Activated CD4-positive, CD25-positive, alpha-beta regulatory T cell treated with anti-CD3 and anti-CD28 coated beads, Interleukin-2, amount 50 U/mL, for 16 hours (primary cell): ENCODE measurements around the gene KCNJ2.

Experiments used
- DNase-seq: peaks from one replicate; pipeline ENCODE4 v3.0.0-alpha.2; 2020; ENCODE audit warnings: low read depth, low spot score

The KCNJ2 gene

GRCh38 chr17:70168977-70169708, at the start of gene KCNJ2:
KCNJ2 (plus strand) TSS chr17:70169532; CDS start chr17:70175040, 5,508 bp downstream.
- no peak for DNase-seq

DNA sequence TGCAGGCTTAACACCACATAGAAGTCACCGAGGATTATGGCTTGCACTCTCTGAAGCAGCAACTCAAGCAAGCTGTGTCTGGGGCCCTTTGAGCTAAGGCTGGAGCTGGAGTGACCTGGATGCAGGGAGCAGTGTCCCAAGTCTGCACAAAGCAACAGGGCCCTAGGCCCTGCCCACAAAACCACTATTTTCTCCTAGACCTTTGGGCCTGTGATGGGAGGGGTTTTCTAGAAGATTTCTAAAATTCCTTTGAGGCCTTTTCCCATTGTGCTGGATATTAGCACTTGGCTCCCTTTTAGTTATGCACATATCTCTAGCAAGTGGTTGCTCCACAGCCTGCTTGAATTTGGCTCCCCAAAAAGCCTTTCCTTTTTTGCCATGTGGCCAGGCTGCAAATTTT, 49.8 kb upstream of the KCNJ2 start:
- no peak for DNase-seq

- no peak for DNase-seq
Observed at GRCh38 chr17:70119983-70120382, 49.3 kb upstream of the KCNJ2 start.

DNA sequence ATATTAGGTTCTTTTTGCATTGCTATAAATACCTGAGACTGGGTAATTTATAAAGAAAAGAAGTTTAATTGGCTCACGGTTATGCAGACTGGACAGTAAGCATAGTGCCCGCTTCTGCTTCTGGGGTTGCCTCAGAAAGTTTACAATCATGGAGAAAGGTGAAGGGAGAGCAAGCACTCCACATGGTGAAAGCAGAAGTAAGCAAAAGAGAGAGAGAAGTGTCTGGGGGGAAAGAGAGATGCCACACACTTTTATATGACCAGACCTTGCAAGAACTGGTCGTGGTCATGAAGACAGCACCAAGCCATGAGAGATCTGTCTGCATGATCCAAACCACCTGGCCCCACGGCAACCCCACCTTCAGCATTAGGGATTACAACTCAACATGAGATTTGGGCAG, 48.9 kb upstream of the KCNJ2 start:
- DNase-seq, result no peak

GRCh38 chr17:70121126-70121525, 48.2 kb upstream of the KCNJ2 start:
- DNase-seq, result no peak

DNA sequence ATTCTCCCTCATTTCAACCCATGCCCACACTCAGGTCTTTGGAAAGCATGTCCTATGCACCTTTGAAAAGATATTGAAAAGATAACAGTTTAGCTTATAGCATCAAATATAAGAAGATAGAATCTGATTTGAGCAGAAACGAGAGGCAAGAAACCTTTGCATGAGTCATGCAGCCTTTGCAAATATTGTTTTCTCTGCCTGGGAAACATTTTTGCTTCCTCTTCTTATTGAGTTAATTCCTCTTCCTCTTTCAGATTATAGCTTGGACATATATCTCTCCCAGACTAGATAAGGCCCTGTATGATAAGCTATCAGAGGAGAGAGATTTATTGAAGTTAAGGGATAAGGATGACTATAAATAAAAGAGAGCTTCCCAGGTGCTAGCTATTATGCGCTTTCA, 46.1 kb upstream of the KCNJ2 start:
- DNase-seq, result no peak

DNA sequence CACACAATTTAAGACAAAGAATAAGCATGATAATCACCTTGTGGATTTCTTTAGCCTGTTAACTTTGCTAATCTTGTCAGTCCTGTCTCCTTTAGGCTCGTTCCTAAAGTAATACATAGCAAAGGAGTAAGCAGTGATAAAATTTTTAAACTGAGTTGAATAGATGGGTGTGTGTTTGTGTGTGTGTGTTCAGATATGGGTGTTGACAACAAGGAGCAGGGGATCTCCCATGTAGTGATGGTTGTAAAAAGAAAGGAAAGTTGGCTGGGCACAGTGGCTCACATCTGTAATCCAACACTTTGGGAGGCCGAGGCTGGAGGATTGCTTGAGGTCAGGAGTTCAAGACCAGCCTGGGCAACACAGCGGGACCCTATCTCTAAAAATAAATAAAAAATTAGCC, 44.6 kb upstream of the KCNJ2 start:
- DNase-seq, result no peak

DNA sequence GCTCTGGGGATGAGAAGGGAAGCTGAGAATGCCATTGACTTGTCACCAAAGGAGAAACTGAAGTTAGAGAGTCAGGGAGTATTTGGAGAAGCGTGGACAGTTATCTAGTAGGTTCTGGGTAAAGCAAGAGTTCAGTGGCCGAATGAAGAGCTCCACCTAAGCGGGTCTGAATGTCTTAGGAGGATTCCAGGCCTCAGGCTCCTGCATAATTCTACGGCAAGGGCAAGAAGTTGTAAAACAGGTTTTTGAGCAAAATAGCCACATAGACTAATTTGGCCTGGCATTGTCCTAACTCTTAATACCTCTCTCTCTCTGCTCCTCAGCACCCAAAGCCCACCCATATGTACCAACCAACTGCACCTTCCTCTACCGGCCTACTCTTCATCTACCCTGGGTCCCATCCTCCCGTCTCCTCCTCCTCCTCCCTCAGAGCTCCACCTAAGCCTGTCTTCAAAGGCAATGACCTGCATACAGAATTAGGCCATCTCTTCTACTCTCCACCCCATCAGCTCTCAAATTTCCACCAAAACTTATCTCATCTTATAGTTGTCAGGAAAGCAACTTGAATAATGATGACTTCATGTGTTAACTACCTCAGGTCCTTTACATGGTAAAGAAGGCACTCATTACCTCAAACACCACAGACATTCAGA, 42.0 kb upstream of the KCNJ2 start:
- DNase-seq, result no peak

DNA sequence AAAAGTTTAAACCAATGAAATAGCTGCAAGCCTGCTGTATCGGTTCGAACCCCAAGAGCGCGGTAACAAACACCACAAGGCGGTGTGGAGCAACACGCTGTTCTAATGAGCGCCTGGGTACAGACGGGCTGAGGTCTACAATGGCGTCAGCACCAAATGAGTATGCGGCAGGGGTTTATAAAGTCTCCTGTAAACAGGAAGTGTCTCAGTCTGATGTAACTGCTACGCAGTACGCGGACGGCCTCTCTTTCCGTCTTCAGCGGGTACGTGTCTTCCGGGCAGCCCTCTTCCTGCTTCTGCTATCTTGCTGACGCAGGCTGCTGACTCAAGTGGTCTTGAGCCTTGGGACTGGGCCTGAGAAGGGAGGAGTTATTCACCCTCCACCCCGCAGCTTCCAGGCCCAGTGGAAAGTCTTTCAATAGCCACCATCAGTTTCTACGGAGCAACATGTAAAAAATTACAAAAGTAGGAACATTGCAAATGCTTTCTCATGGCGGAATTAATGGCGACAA, 40.5 kb upstream of the KCNJ2 start:
- no peak for DNase-seq

GRCh38 chr17:70130289-70130688, 39.0 kb upstream of the KCNJ2 start:
- DNase-seq, result no peak

- no peak for DNase-seq
Observed at GRCh38 chr17:70132505-70132904, 36.8 kb upstream of the KCNJ2 start.

GRCh38 chr17:70134042-70134441, 35.3 kb upstream of the KCNJ2 start:
- DNase-seq, result no peak

DNA sequence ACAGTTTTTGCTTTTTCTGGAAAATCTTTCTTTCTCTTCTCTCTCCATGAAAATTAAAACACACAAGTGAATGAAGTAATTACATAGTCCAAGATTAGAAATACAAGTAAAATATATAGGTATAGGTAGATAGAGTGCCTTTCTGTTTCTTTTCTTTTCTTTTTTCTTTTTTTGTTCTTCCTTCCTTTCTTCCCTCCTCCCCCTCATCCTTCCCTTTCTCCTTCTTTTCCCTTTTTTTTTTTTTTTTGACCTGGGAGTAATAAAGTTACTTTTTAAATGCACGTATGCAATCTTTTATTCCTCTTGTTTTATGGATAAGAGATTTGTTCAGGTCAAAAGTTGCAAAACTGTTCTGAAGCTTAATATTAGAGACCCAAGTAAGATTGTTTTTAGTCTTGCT, 34.6 kb upstream of the KCNJ2 start:
- DNase-seq, result no peak

DNA sequence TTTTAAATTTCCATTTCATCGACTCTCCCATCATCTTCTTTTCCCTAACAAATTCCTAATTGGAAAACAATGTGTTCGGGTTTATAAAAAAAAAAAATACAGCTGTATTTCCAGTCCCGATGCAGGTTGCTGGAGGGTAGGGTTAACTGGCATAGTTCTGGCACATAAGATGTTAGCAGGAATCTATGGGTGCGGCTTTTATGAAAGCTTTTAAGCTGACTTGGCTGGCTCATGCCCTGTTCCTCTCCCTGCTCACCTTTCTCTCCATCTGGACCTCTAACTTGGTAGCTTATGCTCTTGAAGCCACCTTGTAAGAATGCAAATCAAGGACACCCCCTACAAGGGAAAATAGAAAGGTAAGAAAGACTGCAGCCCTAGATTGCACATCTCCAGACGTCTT, 33.2 kb upstream of the KCNJ2 start:
- no peak for DNase-seq

DNA sequence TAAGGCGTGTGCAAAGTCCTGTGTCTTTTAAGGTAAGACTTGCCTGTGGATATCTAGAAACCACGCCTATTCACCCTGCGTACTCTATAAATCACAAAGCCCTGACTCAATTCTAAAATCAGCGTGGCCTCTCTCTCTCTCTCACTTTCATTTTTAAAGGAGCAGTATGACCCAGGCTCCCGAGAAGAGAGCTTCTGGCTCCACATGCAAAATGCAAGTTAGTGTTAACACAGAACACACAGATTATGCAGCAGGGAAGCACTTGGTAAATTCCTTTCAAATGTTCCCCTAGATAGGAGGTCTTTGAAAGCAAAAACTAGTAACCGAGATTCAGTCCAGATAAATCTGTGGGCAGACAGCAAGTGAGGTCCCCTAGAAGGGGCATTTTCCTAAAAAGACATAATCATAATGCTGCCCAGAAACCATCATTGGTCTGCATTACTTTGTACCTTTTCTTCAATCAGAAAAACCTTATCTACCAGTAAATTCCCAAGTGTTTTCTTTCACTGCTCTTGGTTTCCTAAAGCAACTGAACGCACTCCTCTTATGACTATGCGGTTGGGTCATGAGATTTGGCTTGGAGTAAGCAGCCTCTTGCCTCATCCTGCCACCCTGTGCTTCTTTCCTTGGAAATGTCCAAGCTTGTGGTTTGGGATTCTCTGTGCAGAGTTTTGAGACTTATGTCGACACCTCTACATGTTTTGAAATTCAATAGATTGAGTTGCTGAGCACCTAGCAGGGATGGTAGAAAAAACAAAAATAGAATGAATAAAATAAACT, 31.7 kb upstream of the KCNJ2 start:
- no peak for DNase-seq

DNA sequence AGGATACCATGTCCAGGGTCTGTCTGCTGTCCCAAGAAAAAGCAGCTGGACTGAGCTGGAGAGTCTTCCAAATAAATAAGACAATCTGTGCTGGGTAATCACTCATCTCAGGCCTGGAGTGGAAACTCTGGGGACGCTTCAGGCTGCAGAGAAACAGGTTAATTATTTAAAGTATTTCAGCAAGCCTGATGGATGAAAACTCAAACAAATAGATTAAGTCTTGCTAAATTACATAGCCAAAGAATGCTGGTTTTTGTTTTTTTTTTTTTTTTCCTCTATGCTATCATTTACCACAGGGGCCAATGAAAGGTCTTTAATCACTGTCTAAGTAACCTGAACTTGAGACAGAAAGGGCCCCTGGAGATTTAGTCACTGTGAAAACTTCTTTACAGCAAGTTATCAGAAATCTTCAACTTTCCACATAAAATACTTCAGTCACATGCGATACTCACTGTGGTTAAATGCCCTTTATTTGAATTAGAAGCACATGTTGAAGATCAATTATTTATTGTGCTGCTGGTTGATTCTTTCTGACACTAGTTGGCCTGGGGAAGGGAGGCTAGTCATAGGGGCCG, 31.0 kb upstream of the KCNJ2 start:
- DNase-seq, result no peak

DNA sequence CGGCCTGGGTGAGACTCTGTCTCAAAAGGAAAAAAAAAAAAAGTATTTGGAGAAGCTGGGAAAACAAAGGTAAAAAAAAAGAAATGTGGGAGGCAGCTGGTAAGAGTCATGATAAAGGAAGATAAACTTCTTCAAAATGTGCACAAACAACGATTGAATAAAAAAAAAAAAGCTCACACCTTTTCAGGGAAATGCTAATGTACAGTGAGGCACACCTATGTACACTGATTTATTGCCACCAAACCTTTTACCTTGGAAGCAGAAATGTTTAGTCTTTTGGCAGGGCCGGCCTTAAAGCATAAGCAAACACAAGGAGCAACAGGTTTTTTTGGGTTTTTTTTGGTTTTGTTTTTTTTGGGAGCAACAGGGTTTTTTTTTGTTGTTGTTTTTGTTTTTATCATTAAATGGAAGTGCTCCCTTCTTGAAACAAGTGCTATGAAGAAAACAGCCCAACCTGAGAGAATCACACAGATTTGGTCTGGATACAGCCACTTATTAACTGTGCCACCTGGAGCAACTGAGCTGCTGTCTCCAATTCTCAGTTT, 29.8 kb upstream of the KCNJ2 start:
- DNase-seq, result no peak

DNA sequence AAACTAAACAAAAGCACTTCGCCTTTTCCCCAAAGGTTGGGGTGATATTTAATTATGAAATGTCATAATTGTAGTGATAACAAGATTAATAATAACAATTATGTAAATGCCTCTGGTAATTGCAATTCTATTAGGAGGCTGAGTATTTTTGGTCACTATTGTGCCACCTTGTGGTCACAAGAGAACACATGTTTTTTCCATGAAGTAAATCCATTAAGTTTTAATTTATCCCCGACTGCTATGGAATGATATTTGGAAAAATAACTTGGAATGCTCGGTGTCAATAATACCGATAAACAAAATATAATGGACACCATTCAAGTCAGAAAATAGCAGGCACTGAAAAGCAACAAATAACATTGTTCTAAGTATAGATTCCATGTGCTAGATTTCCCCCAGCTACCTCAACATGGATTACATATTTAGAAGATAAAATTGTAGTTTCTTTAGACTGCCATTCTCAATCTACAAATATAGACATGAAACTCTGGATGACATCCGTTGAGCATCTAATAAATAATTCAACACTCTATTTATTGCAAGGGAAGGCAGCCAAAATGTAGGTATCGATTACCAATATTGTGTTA, 25.0 kb upstream of the KCNJ2 start:
- no peak for DNase-seq

DNA sequence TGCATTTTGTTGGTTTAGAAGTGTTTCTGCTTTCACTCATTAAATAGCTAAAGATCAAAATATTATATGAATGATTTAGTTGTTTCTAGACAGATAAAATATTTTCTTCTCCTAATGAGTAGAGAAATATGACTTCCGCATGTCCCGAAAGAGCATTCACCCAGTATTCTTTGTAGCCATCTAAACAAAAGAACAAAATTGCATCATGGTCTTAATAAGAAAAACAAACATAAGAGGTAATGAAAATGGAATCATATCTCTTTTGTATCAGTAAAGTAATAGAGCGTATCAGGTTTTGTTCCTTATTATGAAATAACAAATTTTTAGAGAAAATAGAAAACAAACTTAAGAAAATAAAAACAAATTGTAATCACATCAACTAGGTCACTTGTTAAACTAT, 16.1 kb upstream of the KCNJ2 start:
- DNase-seq, result no peak

DNA sequence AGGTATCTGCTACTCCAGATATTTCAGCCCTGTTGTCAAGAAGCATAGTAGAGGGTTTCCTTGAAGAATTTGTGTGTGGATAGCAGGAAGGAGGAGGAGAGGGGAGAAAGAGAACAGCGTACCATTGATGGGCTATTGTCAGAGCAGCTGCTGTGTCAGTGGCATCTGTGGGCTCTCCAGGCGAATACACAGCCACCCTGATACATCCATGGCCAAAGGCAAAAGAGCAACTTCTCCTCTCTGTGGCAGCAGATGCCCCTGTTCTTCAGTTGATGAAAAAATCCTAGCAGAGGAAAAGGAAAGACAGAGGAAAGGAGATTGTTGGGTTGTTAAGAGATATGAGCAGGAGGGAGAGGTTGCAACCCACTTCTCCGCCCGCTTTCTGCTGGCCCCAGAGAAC, 12.2 kb upstream of the KCNJ2 start:
- no peak for DNase-seq

DNA sequence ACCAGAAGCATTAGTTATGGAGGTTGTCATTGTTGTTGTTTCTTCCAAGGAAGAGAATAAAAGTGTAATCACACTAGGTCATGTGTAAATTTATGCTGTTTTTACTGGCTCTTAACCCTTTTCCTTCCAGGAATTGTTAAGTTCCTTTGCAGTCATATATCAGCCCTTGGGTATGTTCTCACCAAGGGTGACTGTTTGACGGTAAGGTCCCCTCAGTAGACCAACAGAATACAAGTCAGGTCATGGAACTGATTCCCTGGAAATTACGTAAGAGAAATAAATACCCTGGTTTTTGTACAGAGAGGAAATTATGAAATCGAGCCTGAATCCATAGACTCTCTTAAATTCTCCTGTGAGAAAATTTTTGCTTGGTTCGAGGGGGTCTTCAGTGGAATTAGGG, 11.2 kb upstream of the KCNJ2 start:
- no peak for DNase-seq

GRCh38 chr17:70158591-70158990, 10.7 kb upstream of the KCNJ2 start:
- no peak for DNase-seq
